Erythroblast (primary cell): ENCODE results near the gene ILDR2.

Experiments
- GATA1 ChIP-seq: IDR thresholded peaks from 2 replicates; pipeline ENCODE4 v1.6.1; 2011; ENCODE audit warnings: low read depth, mild to moderate bottlenecking, control low read depth, low read length, moderate library complexity
- POLR2A ChIP-seq: IDR thresholded peaks from 2 replicates; pipeline ENCODE4 v1.6.1; 2011; ENCODE audit warnings: mild to moderate bottlenecking, low read length

DNA sequence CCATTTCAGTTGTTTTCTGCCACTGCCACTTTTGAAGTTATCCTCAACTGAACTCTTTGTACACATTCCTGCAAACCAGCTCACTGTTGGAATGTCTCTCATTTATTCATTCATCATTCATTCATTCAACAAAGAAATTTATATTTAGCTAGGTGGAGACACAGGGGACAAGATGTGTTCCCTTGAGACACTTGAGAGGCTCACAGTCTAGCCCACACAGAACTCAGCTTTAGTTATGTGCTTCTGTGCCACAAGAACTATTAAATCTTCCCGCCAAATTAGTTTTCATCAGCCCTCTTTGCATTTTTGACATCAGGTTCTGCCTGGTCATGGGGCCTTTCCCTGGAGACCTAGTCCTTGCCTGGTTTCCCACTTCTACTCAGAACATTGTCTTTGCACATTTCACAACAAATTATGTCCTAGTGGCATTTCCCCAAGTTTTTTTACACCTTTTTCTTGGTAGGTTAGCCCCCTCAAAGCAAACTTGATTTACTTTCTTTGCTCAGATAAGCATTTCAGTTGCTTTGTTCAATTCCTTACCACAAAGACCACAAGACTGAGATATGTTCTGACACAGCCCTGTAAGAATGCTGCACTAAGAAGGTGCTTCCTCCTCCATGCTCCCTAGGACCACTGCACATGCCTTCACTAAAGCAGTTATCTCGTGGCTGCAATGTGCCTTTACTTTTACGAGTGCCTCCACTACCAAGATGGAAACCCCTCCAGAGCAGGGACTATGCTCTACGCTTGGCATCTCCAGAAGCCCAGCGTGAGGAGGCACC, 31.0 kb downstream of the ILDR2 start:
- TF ChIP-seq POLR2A (no peak), GATA1 (no peak)
